Astrocyte (in vitro differentiated cells and primary cell): ENCODE data around the gene ZIC4.

Experiments used
- CTCF ChIP-seq: IDR thresholded peaks from 2 replicates; pipeline ENCODE4 v1.5.1; 2011; ENCODE audit warnings: low read depth, mild to moderate bottlenecking, inconsistent platforms, low read length, moderate library complexity; ENCODE audit not compliant: insufficient read depth
- EZH2 ChIP-seq: IDR thresholded peaks from 2 replicates; pipeline ENCODE4 v1.6.1; 2012; ENCODE audit warnings: mild to moderate bottlenecking, low read length, inconsistent platforms; ENCODE audit not compliant: insufficient read depth

GRCh38 chr3:147411238-147411814, 5.0 kb upstream of the ZIC4 start:
- no peak for TF ChIP-seq CTCF
- TF ChIP-seq EZH2 = no peak
